ENCODE data around the gene RFT1.

Gene RFT1

GRCh38 chr3:53130179-53131061 lies at the start of gene RFT1:
Gene RFT1 (minus strand): TSS chr3:53130435. CDS start chr3:53130400, 35 bp downstream.
- DNase-seq (ENCODE audit: low spot score), result peak; percentile 94

- no peak for DNase-seq (ENCODE audit: low spot score)
These were observed 49.3 kb upstream of the RFT1 start for GRCh38 chr3:53179580-53179979.

- DNase-seq (ENCODE audit: low spot score), result no peak
These were observed 48.0 kb upstream of the RFT1 start for GRCh38 chr3:53178246-53178645.

- DNase-seq (ENCODE audit: low spot score), result no peak
These were observed 45.6 kb upstream of the RFT1 start for GRCh38 chr3:53175613-53176540.

GRCh38 chr3:53174346-53175250 lies 44.4 kb upstream of the RFT1 start:
- no peak for DNase-seq (ENCODE audit: low spot score)

- no peak for DNase-seq (ENCODE audit: low spot score)
These were observed 42.9 kb upstream of the RFT1 start for GRCh38 chr3:53173107-53173506.

GRCh38 chr3:53171827-53172505 lies 41.7 kb upstream of the RFT1 start:
- DNase-seq (ENCODE audit: low spot score), result no peak

- no peak for DNase-seq (ENCODE audit: low spot score)
These were observed 40.8 kb upstream of the RFT1 start for GRCh38 chr3:53171064-53171418.

GRCh38 chr3:53170325-53171063 lies 40.3 kb upstream of the RFT1 start:
- DNase-seq (ENCODE audit: low spot score), result no peak

- no peak for DNase-seq (ENCODE audit: low spot score)
These were observed 39.6 kb upstream of the RFT1 start for GRCh38 chr3:53169832-53170324.

GRCh38 chr3:53169045-53169831 lies 39.0 kb upstream of the RFT1 start:
- DNase-seq (ENCODE audit: low spot score), result peak; percentile 67

- DNase-seq (ENCODE audit: low spot score), result no peak
These were observed 38.1 kb upstream of the RFT1 start for GRCh38 chr3:53168175-53168923.

- DNase-seq (ENCODE audit: low spot score), result no peak
These were observed 37.4 kb upstream of the RFT1 start for GRCh38 chr3:53167418-53168174.

GRCh38 chr3:53166781-53167291 lies 36.6 kb upstream of the RFT1 start:
- no peak for DNase-seq (ENCODE audit: low spot score)

- no peak for DNase-seq (ENCODE audit: low spot score)
These were observed 36.0 kb upstream of the RFT1 start for GRCh38 chr3:53166206-53166605.

- DNase-seq (ENCODE audit: low spot score), result no peak
These were observed 34.7 kb upstream of the RFT1 start for GRCh38 chr3:53164911-53165310.

GRCh38 chr3:53163444-53164387 lies 33.5 kb upstream of the RFT1 start:
- DNase-seq (ENCODE audit: low spot score), result no peak

All from SW480 (cell line).